GM10847 (cell line): ENCODE results near the gene KRTAP16-1.

Experiments used
- POLR2A ChIP-seq: IDR thresholded peaks from 2 replicates; pipeline ENCODE4 v1.6.1; 2011; ENCODE audit not compliant: insufficient read length; ENCODE audit errors: extremely low read depth

Gene KRTAP16-1

GRCh38 chr17:41322903-41323895, 14.1 kb upstream of the KRTAP16-1 start:
- no peak for TF ChIP-seq POLR2A

DNA sequence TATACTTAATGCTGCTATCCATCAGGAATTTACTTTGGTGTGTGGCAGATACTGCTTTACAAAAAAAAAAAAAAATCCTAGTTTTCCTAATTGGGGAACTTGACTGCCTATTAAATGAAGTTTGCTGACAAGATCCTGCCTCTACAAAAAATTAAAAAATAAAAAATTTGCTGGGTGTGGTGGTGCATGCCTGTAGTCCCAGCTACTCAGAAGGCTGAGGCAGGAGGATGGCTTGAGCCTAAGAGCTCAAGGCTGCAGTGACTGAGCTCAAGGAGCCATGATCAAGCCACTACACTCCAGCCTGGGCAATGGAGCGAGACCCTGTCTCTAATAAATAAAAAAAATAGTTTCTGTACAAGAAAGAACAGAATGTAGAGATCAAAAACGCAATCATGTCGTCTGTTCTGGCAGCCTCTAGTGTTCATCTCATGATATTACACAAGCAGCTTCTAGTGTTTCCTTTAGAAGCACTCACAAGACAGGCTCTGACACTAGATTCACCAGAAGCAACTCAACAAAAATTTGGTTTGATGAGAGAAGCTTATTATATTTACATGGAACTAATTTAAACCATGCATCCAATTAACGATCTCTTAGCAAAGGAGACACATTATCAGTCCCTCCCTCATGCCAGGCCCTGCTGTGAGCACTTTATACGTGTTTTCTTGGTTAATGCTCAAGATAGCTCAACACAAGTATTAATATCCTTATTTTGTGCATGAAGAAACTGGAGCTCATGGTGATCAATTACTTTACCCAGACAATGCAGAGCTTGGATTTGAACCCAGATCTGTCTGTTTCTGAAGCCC, 13.2 kb upstream of the KRTAP16-1 start:
- TF ChIP-seq POLR2A = no peak

GRCh38 chr17:41318231-41318630, 9.1 kb upstream of the KRTAP16-1 start:
- TF ChIP-seq POLR2A = no peak

DNA sequence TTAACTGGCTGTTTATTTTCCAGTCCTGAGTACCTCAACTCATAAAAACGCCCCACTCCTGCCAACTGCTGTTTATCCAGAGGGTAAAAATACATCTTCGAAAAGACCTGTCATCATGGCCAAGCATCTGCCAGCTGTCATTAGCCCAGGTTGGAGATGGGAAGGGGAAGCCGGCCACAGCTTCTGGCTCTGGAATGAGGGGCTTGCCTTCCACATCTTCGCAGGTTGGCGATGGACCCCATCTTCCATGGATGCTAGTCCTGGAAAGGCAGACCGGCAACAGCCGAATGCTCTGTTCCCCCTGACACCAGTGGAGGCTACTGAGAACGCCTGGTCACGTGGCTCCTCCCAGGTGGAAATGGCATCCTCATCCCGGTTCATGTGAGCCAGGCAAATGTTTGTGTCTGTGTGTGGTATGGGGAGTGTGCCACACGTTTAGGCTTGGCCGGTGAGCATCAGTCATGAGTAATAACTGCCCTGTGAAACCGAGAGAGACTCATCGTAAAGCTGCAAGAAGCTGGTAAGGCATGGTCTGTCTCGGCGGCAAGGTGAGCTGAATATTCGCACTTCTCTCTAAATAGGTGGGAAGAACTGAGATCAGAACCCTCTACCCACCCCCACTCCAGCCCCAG, 6.8 kb upstream of the KRTAP16-1 start:
- TF ChIP-seq POLR2A = no peak

- no peak for TF ChIP-seq POLR2A
Measured at GRCh38 chr17:41315204-41315794, 6.2 kb upstream of the KRTAP16-1 start, which contains the start of gene KRTAP17-1. Gene KRTAP17-1, minus strand, starts transcription at chr17:41315710. Its CDS starts 60 bp downstream, at chr17:41315650.

- no peak for TF ChIP-seq POLR2A
Measured at GRCh38 chr17:41311111-41311510, 2.0 kb upstream of the KRTAP16-1 start.

DNA sequence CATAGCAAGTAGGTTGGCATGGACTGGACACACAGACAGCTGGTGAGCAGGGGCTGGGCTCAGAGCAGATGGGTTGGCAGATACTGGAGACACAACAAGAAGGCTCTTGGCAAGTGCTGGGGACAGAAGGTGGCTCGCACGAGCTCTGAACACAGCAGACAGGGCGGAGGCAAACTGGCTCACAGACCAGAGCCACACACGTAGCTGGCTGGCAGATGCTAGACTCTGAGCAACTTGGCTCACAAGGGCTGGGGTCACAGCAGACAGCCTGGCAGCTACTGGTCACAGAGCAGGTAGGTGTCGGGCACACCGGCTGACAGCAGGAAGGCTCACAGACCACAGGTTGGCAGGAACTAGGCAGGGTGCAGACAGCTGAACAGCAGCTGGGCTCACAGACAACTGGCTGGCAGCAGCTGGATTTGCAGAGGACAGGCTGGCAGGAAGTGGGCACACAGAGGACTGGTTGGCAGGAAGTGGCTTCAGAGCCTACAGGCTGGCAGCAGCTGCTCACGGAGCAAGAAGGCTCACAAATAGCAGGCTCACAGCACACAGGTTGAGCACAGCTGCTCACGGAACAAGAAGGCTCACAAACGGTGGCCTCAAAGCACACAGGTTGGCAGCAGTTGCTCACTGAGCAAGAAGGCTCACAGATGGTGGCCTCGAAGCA, 725 bp downstream of the KRTAP16-1 start:
- no peak for TF ChIP-seq POLR2A

- no peak for TF ChIP-seq POLR2A
Measured at GRCh38 chr17:41307647-41308046, 1.5 kb downstream of the KRTAP16-1 start.

DNA sequence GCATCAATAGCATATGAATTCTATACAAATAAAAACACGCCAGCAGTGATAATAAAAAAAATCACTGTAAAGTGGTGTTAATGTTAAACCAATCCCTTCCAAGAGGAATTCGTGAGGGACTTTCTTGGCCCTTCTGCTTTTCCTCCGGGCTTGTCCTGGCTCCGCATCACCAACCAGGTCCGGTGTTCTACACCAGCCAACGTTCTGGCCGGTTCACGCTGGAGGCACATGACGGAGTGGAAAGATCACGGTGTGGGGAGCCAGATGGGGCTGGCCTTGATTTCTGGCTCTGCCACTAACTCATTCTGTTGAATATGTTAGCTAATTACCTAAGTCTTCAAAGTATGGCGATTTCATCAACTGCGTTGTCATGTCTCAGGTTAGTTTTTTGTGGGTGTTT, 5.0 kb downstream of the KRTAP16-1 start:
- TF ChIP-seq POLR2A = no peak

DNA sequence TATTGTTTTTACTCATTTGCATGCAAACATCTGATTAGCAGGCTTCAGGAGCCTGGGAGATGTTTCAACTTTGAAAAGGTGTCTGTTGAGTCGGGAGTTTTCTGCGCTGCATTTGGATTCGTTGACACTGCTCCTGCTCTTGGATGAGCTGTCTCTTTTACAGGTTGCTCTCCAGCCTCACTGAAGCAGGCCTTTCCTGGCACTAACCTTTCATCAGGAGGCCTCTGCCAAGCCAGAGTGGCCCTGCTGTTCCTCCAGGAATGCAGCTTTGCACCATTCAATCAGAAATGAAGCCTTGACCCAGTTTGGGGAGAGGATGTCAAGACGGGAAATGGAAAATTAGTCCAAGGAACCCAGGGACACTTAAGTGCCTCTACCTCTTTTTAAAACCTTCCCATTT, 6.1 kb downstream of the KRTAP16-1 start:
- TF ChIP-seq POLR2A = no peak

DNA sequence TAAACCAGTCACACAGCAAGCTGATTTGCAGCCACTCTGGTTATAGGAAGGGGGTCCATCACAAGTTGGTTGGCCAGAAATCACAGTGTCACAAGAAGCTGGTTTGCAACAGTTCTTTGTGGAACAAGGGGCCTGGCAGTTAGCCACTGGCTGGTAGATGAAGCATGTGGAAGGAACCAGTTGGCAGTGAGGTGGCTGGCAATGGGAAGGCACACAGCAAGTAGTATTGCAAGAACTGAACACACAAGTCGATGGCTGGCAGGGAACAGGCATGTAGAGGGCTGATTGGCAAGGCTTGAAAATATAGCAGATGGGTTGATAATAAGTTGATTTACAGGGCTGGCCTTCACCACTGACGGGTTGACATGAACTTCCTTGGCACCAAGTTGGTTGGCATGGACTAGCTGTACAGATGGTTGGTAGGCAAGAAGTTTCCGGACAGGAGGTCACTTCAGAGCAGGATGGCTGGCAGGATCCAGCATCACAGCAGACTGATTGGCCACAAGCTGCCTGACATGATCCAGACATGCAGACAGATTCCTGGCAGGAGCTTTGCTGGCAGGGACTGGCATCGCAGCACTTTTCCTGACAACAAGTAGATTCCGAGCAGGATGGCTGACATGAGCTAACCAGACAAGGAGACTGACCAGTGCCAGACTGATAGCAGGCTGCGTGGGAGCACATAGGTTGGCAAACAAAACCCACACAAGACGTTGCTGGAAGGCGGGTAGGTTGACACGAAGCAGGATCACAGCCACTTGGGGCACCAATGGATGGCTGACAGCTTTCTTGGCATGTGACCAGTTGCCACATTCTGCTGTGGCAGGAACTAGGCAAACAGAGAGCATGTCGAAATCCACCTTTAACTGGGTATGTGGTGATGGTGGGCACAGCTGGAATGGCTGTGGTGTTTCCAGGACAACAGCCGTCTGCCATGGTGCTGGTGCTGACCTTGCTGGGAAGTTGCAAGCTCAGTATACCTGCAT, 6.9 kb downstream of the KRTAP16-1 start, which contains the start of gene KRTAP29-1:
Gene KRTAP29-1 (minus strand): TSS at position 936 of the 986 bp plus-strand sequence. CDS start 0 bp downstream, at position 936.
- no peak for TF ChIP-seq POLR2A

DNA sequence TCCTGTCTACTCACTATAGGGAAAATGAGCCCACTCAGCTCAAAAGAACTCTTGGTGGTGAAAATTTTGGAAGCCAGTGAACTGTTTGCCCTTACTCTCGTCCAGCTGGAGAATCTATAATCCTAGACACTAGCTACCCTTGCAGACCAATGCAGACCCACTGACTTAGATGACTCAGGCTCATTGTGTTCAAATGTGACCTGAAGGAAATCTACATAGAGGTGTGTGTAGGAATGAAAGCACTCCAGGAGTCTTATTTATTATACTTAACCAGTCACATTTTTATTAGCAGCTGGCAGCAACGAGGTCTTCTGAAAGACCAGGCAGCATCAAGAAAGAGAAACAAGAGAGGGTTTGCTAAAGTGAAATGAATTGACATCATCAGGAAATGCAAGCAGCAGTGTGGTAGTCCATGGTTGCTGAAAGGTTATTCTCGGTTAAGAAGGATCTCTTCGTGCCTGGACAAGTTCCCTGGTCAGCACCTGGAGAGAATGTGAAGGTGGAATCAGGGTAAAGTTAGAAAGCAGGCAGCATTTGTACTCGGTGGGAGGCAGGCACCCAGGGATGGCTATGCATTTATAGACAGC, 7.8 kb downstream of the KRTAP16-1 start:
- no peak for TF ChIP-seq POLR2A
